Astrocyte (in vitro differentiated cells and primary cell): ENCODE measurements around the gene PIM3. TPM values are rescaled to one million over a fixed set of nuclear protein-coding genes. Genes with fewer than 3 reads are reported as not detected.

ENCODE experiments used
- DNase-seq: peaks from one replicate; pipeline ENCODE4 v3.0.0-alpha.2; 2010; ENCODE audit warnings: low read depth
- FAIRE-seq: peaks from 2 replicates; lab custom pipeline; 2011; peaks lifted over from hg19 to GRCh38; lab: Jason Lieb, UNC
- H2AFZ ChIP-seq: 2 replicates; pipeline ENCODE4 v1.6.0; 2012; ENCODE audit warnings: low read depth, low read length, inconsistent platforms
- H3K27ac ChIP-seq: 2 replicates; pipeline ENCODE4 v1.5.1; 2011; ENCODE audit warnings: low read depth, low read length, inconsistent platforms
- H3K27me3 ChIP-seq: 2 replicates; pipeline ENCODE4 v1.6.0; 2011; ENCODE audit warnings: low read length, inconsistent platforms; ENCODE audit not compliant: insufficient read depth
- H3K36me3 ChIP-seq: 2 replicates; pipeline ENCODE4 v1.5.1; 2011; ENCODE audit warnings: low read length, inconsistent platforms; ENCODE audit not compliant: insufficient read depth
- H3K4me1 ChIP-seq: 2 replicates; pipeline ENCODE4 v1.5.1; 2011; ENCODE audit warnings: low read length, inconsistent platforms; ENCODE audit not compliant: insufficient read depth
- H3K4me2 ChIP-seq: 2 replicates; pipeline ENCODE4 v1.6.0; 2012; ENCODE audit warnings: low read length, inconsistent platforms
- H3K4me3 ChIP-seq: 2 replicates; pipeline ENCODE4 v1.5.1; 2011; ENCODE audit warnings: low read depth, mild to moderate bottlenecking, low read length, inconsistent platforms; ENCODE audit not compliant: insufficient read depth
- H3K79me2 ChIP-seq: 2 replicates; pipeline ENCODE4 v1.6.0; 2012; ENCODE audit warnings: mild to moderate bottlenecking, low read length, inconsistent platforms; ENCODE audit not compliant: insufficient read depth
- H3K9ac ChIP-seq: 2 replicates; pipeline ENCODE4 v1.6.0; 2012; ENCODE audit warnings: mild to moderate bottlenecking, low read length, inconsistent platforms
- H3K9me3 ChIP-seq: 2 replicates; pipeline ENCODE4 v1.5.1; 2012; ENCODE audit warnings: low read depth, mild to moderate bottlenecking, low read length, inconsistent platforms; ENCODE audit not compliant: insufficient read depth
- H4K20me1 ChIP-seq: 2 replicates; pipeline ENCODE4 v1.6.0; 2012; ENCODE audit warnings: low read length, inconsistent platforms; ENCODE audit not compliant: insufficient read depth
- H3K27ac Mint-ChIP-seq: one replicate; pipeline ENCODE4 v1.8.0; 2021; ENCODE audit warnings: mild to moderate bottlenecking, mixed read lengths; ENCODE audit not compliant: unreplicated experiment
- H3K27me3 Mint-ChIP-seq: one replicate; pipeline ENCODE4 v1.8.0; 2021; ENCODE audit warnings: low read depth, mixed read lengths; ENCODE audit not compliant: unreplicated experiment
- H3K36me3 Mint-ChIP-seq: one replicate; pipeline ENCODE4 v1.8.0; 2021; ENCODE audit warnings: low read depth, mixed read lengths; ENCODE audit not compliant: unreplicated experiment
- H3K4me1 Mint-ChIP-seq: one replicate; pipeline ENCODE4 v1.8.0; 2021; ENCODE audit warnings: low read depth, mixed read lengths; ENCODE audit not compliant: unreplicated experiment
- H3K4me3 Mint-ChIP-seq: one replicate; pipeline ENCODE4 v1.8.0; 2021; ENCODE audit warnings: mild to moderate bottlenecking, moderate library complexity, mixed read lengths; ENCODE audit not compliant: unreplicated experiment
- H3K9me3 Mint-ChIP-seq: one replicate; pipeline ENCODE4 v1.8.0; 2021; ENCODE audit warnings: mild to moderate bottlenecking, mixed read lengths; ENCODE audit not compliant: unreplicated experiment
- CTCF ChIP-seq: IDR thresholded peaks from 2 replicates; pipeline ENCODE4 v1.5.1; 2011; ENCODE audit warnings: low read depth, mild to moderate bottlenecking, inconsistent platforms, low read length, moderate library complexity; ENCODE audit not compliant: insufficient read depth
- EZH2 ChIP-seq: IDR thresholded peaks from 2 replicates; pipeline ENCODE4 v1.6.1; 2012; ENCODE audit warnings: mild to moderate bottlenecking, low read length, inconsistent platforms; ENCODE audit not compliant: insufficient read depth
- total RNA-seq: library from RNA; stranded (reverse); gene quantifications from 2 replicates; pipeline ENCODE4 v1.2.1, GENCODE V29; 2021

The PIM3 gene
- total RNA-seq, 1 donor from 2014 or later, result 15.5 TPM

GRCh38 chr22:50008151-50009040 is 47.8 kb downstream of the PIM3 start:
- no peak overlapping the region for H3K4me3 ChIP-seq
- no peaks in the 10 kb centered on the region for H3K4me1 ChIP-seq
- no peaks in the 10 kb centered on the region for H4K20me1 ChIP-seq
- no peak overlapping the region for H3K27ac Mint-ChIP-seq
- H3K79me2 ChIP-seq, result no peaks in the 10 kb centered on the region
- no peaks in the 10 kb centered on the region for H3K9me3 ChIP-seq
- H3K4me3 Mint-ChIP-seq, result no peak overlapping the region
- H3K36me3 ChIP-seq, result no peaks in the 10 kb centered on the region
- H3K36me3 Mint-ChIP-seq, result no peaks in the 10 kb centered on the region
- no peak overlapping the region for H2AFZ ChIP-seq
- peaks cover 35% of the 10 kb centered on the region for H3K27me3 ChIP-seq
- no peak overlapping the region for H3K27ac ChIP-seq
- H3K4me2 ChIP-seq, result no peak overlapping the region
- no peaks in the 10 kb centered on the region for H3K4me1 Mint-ChIP-seq
- H3K27me3 Mint-ChIP-seq, result peaks cover 37% of the 10 kb centered on the region
- H3K9me3 Mint-ChIP-seq, result peaks cover 4% of the 10 kb centered on the region
- FAIRE-seq, result no peak
- DNase-seq, result no peak
- TF ChIP-seq CTCF, result no peak
- no peak for TF ChIP-seq EZH2
- H3K9ac ChIP-seq, result no peak overlapping the region

DNA sequence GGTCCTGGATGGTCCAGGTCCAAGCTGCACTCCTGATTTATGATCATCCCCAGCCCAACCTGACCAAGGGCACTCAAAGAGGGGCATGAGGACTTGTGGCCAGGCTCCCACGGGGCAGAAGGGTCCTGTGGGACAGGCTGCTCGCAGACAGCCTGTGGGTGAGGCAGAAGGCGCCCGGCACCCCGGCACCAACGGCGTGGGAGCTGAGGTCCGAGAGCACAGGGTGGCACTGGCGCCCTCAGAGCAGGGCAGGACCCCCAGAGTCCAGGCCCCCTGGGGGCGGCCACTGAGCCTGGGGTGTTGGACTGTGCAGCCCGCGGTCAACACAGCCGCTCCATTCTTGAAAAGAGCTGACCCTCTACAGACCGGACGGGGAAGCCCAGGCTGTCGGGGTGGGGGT is 48.7 kb downstream of the PIM3 start:
- Histone ChIP-seq H3K4me3 (no peak overlapping the region), H3K36me3 (no peaks in the 10 kb centered on the region), H3K79me2 (no peaks in the 10 kb centered on the region), H3K9me3 (no peaks in the 10 kb centered on the region), H3K27me3 (peaks cover 40% of the 10 kb centered on the region), H3K4me1 (no peaks in the 10 kb centered on the region), H3K27ac (no peak overlapping the region), H2AFZ (no peak overlapping the region), H3K4me2 (no peak overlapping the region), H3K9ac (no peak overlapping the region), H4K20me1 (no peaks in the 10 kb centered on the region)
- DNase-seq, result no peak
- TF ChIP-seq EZH2 (no peak), CTCF (no peak)
- Mint-ChIP-seq H3K4me3 (no peak overlapping the region), H3K9me3 (peaks cover 2% of the 10 kb centered on the region), H3K27ac (no peak overlapping the region), H3K36me3 (no peaks in the 10 kb centered on the region), H3K4me1 (no peaks in the 10 kb centered on the region), H3K27me3 (peaks cover 38% of the 10 kb centered on the region)
- no peak for FAIRE-seq
